ENCODE measurements around the gene TPSAB1.

Gene TPSAB1

DNA sequence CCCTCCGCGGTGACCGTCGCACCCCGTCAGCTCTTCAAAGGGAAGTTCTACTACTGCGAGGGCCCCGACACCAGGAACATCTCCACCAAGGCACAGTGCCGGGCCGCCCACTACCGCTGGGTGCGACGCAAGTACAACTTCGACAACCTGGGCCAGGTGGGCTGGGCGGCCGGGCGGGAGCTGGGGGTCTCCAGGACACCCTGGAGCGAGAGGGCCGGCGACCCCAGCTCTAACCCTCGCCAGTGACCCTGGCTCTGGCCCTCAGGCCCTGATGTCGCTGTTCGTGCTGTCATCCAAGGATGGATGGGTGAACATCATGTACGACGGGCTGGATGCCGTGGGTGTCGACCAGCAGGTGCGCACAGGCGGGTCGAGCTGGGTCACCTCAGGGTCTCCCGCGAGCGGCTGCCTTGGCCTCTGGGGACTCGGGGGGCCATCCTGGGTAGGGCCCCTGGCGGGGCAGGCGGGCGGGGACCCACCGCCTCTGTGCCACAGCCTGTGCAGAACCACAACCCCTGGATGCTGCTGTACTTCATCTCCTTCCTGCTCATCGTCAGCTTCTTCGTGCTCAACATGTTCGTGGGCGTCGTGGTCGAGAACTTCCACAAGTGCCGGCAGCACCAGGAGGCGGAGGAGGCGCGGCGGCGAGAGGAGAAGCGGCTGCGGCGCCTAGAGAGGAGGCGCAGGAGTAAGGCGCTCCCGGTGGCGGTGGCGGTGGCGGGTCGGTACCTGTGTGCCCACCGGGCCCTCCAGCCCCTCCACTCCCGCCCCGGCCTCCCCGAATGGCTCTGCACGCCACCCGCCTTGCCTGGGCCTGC, 28.8 kb upstream of the TPSAB1 start:
- no peak for DNase-seq

DNA sequence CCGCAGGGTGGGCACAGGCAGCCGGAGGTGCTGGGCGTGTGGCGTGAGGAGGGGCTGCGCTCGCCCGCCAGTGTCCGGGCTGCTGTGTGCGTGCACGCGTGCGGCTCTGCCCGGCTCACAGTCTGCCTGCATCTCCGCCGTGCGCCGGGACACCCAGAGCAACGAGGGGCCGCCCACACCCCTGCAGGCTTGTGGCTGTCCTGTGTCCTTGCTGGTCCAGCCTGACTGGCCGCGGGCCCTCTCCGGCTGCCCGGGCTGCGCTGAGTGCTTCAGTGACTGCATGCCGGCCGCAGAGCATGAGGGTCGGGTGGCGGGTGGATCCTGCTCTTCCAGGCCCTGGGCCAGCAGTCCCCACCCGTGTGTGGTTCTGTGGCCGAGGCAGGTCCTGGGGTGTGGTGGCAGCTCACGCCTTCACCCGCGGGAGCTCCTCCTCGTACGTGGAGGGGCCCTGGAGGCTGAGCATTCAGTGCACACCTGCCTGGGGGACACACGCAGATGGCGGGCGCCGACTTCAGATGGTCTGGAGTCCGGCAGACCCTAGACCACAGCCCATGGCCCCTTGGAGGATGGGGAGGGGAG, 27.8 kb upstream of the TPSAB1 start:
- DNase-seq: no peak

DNA sequence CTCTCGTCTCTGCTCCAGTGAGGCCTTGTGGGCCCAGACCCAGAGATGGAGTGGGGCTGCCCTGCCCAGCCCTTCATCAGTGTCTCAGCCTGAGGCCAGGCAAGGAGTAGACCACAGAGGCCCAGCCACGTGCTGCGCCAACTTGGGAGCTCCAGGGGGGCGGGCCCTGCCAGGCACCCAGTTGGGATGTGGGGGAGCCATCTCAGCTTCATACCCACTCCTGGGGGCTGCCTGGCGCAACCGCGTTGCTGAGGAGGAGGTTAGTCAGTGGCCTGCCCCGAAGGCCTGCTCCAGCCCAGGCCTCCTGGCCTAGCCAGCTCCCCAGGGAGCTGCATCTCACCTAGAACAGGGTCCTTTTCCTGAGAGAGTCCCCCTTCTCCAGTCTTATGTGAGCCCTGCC, 27.3 kb upstream of the TPSAB1 start:
- no peak for DNase-seq

DNA sequence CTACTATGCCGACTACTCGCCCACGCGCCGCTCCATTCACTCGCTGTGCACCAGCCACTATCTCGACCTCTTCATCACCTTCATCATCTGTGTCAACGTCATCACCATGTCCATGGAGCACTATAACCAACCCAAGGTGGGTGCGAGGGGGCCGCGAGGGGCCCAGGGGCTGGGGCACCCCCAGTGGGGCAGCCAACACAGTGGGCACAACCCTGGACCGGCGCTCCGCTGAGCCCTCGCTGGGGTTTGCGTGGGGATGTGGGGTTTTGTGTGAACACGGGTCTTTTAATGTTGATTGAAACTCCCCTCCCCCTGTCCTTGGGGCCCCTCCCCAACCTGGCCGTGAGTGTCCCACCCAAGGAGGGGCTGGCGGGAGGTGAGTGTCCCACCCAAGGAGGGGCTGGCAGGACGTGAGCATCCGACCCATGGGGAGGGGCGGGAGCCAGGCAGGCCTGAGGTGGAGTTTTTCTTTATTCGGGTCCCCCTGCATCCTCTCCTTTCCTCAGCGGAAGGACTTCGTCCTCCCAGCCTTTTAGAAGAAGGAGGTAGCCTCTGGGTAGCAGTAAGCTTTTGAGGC, 26.6 kb upstream of the TPSAB1 start:
- no peak for DNase-seq

DNA sequence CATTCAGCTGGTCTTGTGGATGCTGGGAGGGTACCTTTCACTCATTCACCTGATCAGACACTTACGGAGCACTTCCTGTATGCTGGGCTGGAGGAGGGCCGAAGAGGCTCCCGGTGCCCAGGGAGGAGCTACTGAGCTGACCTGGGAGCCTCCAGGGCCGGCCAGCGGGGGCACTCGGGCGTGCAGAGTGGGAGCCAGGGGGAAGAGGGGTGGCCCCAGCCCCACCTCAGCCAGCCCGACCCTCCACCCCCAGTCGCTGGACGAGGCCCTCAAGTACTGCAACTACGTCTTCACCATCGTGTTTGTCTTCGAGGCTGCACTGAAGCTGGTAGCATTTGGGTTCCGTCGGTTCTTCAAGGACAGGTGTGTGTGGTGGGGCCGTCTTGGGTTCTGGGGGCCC, 25.8 kb upstream of the TPSAB1 start:
- DNase-seq: no peak

DNA sequence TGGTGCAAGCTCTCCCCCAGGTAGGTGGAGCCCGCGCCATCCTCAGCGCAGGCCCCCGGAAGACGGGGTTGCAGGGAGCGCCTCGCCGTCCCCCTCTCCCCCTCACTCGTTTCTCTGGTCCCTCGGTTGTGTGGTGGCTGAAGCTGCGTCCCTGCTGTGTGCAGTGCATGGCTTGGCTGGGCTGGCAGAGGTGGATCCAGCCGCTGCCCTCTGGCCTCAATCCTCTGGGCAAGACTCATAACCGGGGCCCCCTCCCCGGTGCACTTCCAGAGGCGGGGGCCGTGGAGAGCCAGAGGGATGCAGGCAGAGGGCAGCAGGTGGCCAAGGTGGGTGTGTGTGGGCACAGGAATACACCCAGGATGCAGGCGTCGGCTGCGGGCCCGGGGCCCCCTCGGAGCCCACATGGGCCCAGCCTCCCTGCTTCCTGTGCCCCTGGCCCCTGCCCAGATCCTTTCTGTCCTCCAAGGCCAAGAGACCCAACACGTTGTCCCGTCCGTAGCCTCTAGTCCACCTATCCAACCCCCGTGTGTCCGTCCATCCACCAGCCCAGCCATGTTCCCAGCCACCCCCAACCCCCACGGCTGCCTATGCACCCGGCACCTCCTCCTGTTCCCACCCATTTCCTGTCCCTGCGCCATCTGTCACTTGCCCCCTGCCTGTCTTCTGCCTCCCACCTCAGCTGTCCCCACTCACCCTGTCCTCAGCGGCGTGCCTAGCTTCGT, 24.8 kb upstream of the TPSAB1 start:
- DNase-seq: no peak

DNA sequence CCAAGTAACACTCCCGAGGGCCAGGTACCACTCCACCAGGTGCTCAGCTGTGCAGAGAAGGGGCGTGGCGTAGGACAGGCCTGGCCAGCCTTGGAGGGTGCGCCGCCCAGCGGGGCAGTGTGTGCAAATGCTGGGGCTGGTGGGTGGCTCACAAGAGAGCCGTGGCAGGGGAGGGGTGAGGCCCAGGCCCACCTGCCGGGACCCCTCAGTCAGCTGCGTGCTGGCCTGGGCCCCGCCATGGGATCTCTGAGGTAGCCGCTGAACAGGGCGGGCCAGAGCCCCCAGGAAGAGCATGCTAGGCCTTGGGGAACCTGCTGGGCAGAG, 24.2 kb upstream of the TPSAB1 start:
- no peak for DNase-seq

DNA sequence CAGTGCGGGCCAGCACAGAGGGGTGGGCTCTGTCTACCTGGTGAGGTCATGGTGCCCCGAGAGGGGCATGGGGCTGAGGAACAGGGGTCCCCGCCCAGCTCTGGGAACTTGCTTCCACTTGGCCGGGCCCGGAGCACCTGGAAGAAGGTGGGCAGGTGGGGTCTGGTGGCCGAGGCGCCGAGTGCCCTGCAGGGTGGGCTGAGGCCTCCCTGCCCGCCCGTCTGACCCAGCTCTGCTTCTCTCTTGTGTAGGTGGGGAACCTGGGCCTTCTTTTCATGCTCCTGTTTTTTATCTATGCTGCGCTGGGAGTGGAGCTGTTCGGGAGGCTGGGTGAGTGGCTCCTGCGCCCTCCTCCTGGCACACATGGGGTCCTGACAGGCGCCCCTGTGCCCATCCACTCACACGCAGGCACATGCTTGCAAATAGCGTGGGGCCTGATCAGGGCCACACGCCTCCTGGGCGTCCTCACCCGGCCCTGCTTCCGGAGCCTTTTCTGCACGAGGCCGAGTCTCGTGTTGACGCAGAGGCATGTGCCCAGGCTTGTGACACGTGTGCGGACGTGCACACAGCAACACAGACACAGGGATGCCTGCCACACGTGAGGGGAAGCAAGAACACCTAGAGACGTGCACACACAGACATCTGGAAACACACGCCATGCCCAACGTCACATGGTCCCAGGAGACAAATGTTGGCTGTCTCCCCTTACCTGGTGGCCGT, 23.7 kb upstream of the TPSAB1 start:
- DNase-seq: no peak

DNA sequence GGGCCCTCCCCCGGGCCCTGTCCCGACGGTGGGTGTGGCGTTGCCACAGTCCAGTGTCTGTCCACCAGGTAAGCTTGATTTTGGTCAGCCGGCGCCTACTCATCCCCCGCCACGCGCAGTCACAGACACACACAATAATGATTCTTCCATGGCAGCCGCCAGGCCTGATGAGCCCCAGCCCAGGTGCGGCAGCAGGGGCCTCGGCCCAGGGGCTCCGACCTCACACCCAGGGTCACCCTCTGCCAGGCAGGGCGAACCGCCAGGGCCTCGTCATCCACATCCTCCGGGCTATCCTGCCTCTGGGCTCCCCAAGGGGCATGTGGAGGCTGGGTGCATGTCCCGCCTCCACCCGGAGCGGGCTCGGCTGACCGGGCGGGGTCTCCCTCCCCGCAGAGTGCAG, 23.0 kb upstream of the TPSAB1 start:
- no peak for DNase-seq

DNA sequence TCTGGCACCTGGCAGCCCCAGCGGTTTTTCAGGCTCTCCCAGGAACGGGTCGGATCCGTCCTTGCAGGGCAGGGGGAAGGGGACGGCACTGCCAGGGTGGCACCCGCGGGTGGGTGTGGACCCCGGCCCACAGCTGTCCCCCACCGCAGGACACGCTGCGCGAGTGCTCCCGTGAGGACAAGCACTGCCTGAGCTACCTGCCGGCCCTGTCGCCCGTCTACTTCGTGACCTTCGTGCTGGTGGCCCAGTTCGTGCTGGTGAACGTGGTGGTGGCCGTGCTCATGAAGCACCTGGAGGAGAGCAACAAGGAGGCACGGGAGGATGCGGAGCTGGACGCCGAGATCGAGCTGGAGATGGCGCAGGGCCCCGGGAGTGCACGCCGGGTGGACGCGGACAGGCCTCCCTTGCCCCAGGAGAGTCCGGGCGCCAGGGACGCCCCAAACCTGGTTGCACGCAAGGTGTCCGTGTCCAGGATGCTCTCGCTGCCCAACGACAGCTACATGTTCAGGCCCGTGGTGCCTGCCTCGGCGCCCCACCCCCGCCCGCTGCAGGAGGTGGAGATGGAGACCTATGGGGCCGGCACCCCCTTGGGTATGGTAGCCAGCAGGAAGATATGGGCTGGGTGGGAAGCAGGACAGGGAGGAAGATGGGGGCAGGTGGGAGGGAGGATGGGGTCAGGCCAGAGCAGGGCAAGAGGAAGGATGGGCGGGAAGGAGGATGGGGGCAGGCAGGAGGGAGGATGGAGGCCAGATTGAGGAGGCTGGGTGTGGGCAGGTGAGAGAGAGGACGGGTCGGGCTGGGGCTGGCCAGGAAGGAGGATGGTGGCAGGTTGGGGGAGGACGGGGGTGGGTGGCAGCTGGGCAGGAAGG, 22.2 kb upstream of the TPSAB1 start:
- DNase-seq: no peak

DNA sequence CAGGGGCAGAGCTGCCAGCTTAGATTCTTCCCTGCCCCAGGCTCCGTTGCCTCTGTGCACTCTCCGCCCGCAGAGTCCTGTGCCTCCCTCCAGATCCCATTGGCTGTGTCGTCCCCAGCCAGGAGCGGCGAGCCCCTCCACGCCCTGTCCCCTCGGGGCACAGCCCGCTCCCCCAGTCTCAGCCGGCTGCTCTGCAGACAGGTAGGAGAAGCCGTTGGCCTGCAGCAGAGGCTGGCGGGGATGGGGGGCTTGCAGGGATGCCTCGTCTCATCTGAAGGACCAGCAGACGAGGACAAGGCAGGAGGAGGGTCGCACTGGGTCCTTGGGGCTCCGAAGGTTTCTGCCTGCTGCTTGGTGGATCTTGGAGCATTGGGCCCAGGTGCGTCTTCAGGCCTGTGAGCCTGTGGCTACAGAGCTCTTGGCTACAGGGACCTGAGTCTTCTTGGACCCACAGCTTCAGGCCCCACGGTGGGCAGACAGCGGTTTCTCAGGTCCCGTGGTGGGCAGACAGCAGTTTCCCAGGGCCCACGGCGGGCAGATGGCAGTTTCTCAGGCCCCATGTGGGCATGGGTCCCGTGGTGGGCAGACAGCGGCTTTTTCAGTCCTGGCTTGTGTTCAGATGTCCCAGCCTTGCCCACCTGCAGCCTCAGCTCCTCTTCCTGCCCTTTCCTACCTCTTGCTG, 21.4 kb upstream of the TPSAB1 start:
- no peak for DNase-seq

DNA sequence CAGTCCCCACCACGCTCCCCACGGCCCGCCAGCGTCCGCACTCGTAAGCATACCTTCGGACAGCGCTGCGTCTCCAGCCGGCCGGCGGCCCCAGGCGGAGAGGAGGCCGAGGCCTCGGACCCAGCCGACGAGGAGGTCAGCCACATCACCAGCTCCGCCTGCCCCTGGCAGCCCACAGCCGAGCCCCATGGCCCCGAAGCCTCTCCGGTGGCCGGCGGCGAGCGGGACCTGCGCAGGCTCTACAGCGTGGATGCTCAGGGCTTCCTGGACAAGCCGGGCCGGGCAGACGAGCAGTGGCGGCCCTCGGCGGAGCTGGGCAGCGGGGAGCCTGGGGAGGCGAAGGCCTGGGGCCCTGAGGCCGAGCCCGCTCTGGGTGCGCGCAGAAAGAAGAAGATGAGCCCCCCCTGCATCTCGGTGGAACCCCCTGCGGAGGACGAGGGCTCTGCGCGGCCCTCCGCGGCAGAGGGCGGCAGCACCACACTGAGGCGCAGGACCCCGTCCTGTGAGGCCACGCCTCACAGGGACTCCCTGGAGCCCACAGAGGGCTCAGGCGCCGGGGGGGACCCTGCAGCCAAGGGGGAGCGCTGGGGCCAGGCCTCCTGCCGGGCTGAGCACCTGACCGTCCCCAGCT, 20.3 kb upstream of the TPSAB1 start:
- no peak for DNase-seq

DNA sequence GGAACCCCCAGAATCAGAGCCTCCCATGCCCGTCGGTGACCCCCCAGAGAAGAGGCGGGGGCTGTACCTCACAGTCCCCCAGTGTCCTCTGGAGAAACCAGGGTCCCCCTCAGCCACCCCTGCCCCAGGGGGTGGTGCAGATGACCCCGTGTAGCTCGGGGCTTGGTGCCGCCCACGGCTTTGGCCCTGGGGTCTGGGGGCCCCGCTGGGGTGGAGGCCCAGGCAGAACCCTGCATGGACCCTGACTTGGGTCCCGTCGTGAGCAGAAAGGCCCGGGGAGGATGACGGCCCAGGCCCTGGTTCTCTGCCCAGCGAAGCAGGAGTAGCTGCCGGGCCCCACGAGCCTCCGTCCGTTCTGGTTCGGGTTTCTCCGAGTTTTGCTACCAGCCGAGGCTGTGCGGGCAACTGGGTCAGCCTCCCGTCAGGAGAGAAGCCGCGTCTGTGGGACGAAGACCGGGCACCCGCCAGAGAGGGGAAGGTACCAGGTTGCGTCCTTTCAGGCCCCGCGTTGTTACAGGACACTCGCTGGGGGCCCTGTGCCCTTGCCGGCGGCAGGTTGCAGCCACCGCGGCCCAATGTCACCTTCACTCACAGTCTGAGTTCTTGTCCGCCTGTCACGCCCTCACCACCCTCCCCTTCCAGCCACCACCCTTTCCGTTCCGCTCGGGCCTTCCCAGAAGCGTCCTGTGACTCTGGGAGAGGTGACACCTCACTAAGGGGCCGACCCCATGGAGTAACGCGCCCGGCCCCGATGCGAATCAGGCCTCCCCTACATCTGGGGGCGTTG, 19.5 kb upstream of the TPSAB1 start:
- DNase-seq: no peak

DNA sequence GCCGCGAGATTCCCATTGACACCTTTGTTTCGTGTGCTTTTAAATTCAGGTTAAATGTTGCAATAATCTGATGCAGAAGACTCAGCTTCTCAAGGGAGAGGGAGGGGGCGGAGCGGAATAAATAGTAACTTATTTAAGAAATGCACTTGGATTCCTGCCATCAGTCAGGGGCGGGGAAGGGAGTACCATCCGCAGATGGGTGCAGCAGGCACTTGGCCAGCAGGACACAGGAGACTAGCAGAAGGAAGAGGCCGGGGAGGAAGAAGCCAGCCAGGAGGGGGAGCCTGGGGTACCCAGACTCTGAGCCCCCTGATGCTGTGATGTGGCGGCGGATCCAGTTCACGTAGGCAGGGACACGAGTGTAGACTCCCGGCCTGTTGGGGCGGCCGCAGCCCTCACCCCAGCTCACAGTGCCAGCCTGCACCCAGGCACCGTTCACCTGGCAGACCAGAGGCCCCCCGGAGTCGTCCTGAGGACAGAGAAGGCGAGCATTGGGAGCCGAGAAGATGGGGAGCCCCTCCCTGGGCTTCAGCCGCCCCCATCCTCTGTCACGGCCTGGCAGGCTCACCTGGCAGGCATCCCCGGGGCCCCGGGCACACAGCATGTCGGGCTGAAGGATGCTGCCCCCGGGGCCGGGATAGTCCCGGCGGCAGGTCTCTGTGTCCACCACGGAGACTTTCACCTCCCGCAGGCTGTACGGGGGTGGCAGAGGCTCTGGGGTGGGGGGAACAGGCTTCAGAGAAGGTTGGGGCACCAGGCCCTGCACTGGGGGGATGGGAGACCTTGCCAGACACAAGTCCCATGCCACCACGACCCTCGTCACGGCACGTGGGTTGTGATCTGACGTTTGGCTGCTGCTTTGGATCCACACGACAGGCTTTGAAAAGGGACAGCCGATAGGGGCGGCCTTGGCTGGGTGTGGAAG, 18.6 kb upstream of the TPSAB1 start:
- no peak for DNase-seq

DNA sequence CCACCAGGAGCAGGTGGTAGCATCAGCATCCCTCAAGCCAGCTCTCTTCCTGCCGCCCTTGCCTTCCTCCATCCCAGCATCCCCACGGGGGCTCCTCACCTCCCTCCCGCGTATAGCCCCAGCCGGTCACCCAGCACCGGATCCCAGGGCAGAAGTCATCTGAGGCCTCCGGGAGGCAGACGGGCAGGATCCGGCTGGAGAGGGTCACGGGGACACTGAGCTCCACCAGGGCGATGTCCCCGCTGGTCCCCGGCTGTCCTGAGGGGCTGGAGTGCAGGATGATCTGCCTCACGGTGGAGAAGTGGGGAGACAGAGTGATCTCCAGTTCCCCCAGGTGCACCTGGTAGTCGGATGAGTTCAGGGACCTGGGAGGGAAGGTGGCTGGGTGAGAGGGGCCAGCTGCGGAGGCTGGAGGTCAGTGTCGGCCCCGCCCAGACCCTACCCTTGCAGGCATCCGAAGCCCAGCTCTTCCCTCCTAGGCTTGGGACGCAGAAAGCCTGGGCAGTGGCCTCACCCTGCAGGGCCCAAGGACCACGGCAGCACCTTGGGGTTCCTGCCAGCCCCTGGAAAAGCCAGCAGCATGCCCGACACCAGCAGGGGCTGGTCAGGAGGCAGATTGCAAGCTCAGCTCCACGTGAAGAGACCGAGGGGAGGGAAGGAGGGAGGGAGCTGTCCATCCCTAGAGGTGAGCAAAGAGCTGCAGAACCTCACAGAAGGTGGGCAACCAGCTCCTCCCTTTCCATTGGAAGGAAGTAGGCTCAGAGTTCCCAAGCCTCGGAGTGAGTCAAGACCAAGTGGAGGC, 17.8 kb upstream of the TPSAB1 start:
- no peak for DNase-seq

DNA sequence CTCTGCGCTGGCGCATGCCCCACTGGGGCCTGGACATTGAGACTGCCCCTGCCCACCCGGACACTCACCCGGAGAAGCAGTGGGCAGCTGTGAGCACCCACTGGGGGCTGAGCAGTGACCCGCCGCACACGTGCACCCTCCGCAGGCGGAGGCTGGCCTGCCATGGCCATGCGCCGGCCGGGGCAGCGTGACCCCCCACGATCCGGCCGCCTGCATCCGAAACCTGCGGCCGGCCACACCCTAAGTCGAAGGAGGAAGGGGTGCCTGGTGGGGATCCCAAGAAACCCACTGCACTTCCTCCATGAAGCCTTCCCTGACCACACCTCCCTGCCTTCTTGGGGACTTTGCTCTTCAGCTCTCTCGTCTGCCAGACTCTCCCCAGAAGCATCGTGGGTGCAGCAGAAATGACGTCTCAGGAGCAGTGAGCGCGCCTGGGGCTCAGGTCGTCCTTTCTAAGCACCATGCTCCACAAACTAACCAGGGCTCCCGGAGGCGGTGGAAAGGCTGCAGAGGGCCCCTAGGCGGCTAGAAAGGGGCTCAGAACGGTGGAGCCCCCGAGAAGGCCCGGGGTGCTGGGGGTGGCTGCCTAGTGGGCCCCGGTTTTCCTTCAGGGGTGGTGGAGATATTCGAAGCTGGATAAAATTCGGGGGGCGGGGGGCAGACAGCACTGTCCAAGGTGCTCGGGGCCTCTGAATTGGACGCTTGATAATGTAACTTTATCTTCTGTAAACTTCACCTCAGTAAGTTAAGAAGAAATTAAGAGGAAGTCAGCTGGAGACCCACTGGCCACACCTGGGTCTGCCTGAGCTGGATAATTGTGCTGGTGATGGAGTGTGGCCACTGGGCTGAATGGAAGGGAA, 16.9 kb upstream of the TPSAB1 start:
- no peak for DNase-seq

DNA sequence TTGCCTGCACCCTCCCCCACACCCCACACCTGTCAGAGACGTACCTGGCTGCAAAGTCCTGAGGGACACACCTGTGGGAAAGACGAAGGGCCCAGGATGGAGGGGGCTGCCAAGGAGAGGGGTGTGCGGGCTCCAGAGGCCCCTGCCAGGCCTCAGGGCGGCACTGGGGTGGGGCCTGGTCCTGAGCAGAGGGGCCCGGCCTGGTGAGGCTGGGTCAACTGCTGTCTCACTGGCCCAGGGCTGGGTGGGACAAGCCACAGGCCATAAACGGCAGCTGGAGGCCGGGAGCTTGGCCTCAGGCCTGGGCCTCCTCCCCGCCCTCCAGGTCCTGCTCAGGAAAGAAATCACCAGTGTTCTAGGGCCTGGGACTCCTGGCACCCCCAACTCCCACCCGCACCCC, 15.9 kb upstream of the TPSAB1 start:
- no peak for DNase-seq

All from inflammatory macrophage treated with lipopolysaccharide for 4 hours (primary cell).